H1 (cell line): ENCODE measurements around the gene SLC39A11. TPM values are rescaled to one million over a fixed set of nuclear protein-coding genes. Genes with fewer than 3 reads are reported as not detected.

Experiments
- CTCF ChIA-PET: fragments of 300-600 bp; sonication (Branson Sonifier 250); formaldehyde crosslinking; loops from one replicate; lab custom pipeline; 2021; ENCODE audit not compliant: partially characterized antibody; lab: Charles Lee
- POLR2A ChIA-PET: fragments of 300-600 bp; sonication (Branson Sonifier 250); formaldehyde crosslinking; loops from one replicate; lab custom pipeline; 2021; ENCODE audit warnings: inconsistent platforms; ENCODE audit not compliant: partially characterized antibody; lab: Charles Lee
- DNase-seq, 2 experiments: peaks; one replicate each; pipeline versions ENCODE4 v3.0.0 to v3.0.0-alpha.2; 2010 to 2022; ENCODE audit warnings: low spot score in 2 of 2, low read depth in 1 of 2, mixed read lengths in 1 of 2
- FAIRE-seq: peaks from 2 replicates; lab custom pipeline; 2011; peaks lifted over from hg19 to GRCh38; lab: Jason Lieb, UNC
- H2AFZ ChIP-seq: 2 replicates; pipeline ENCODE4 v1.8.1; 2012; ENCODE audit warnings: low read length, inconsistent platforms
- H2AK5ac ChIP-seq: 2 replicates; pipeline ENCODE4 v1.6.1; 2013; ENCODE audit warnings: low read depth, low read length
- H2BK120ac ChIP-seq: replicated peaks from 2 replicates; pipeline ENCODE3; 2013; ENCODE audit warnings: low read depth, low read length, inconsistent platforms
- H2BK12ac ChIP-seq: 2 replicates; pipeline ENCODE4 v1.6.1; 2013; ENCODE audit warnings: low read depth, low read length
- H2BK15ac ChIP-seq: 2 replicates; pipeline ENCODE4 v1.6.1; 2013; ENCODE audit warnings: low read length
- H2BK20ac ChIP-seq: 2 replicates; pipeline ENCODE4 v1.6.1; 2013; ENCODE audit warnings: low read length
- H2BK5ac ChIP-seq: 2 replicates; pipeline ENCODE4 v1.6.1; 2013; ENCODE audit warnings: low read depth, low read length
- H3K14ac ChIP-seq: 2 replicates; pipeline ENCODE4 v1.6.1; 2013; ENCODE audit warnings: inconsistent platforms; ENCODE audit not compliant: insufficient read length
- H3K18ac ChIP-seq: 2 replicates; pipeline ENCODE4 v1.6.1; 2013; ENCODE audit warnings: low read length; ENCODE audit errors: extremely low read depth
- H3K23ac ChIP-seq: 2 replicates; pipeline ENCODE4 v1.6.1; 2013; ENCODE audit warnings: inconsistent platforms; ENCODE audit not compliant: insufficient read length
- H3K23me2 ChIP-seq: 2 replicates; pipeline ENCODE4 v1.6.1; 2013; ENCODE audit warnings: low read depth, low read length
- H3K27ac ChIP-seq: 2 replicates; pipeline ENCODE4 v1.6.1; 2011; ENCODE audit warnings: low read depth, low read length, inconsistent platforms
- H3K27me3 ChIP-seq, 4 experiments: replicated peaks in 1 of 4; 1 replicate in 1 of 4; 2 replicates in 3 of 4; pipeline versions ENCODE4 v1.6.1 to v1.8.1; 2011 to 2013; ENCODE audit warnings: low read length in 3 of 4, mild to moderate bottlenecking in 3 of 4, inconsistent platforms in 2 of 4, mixed read lengths in 2 of 4, moderate library complexity in 1 of 4; ENCODE audit not compliant: control insufficient read depth in 3 of 4, insufficient read depth in 3 of 4; ENCODE audit errors: extremely low read depth in 1 of 4
- H3K36me3 ChIP-seq, 4 experiments: 2 replicates each; pipeline versions ENCODE4 v1.6.1 to v1.8.1; 2011 to 2013; ENCODE audit warnings: mild to moderate bottlenecking in 4 of 4, low read length in 3 of 4, moderate library complexity in 2 of 4, control low read depth in 1 of 4, inconsistent platforms in 1 of 4; ENCODE audit not compliant: insufficient read depth in 4 of 4, control insufficient read depth in 2 of 4
- H3K4ac ChIP-seq: replicated peaks from 2 replicates; pipeline ENCODE3; 2013; ENCODE audit warnings: low read length, low read depth, mixed read lengths, inconsistent platforms; ENCODE audit not compliant: insufficient read length
- H3K4me1 ChIP-seq, 4 experiments: replicated peaks in 1 of 4; 1 replicate in 1 of 4; 2 replicates in 3 of 4; pipeline versions ENCODE4 v1.6.1 to v1.8.1; 2011 to 2013; ENCODE audit warnings: low read length in 3 of 4, inconsistent platforms in 2 of 4, mixed read lengths in 1 of 4; ENCODE audit not compliant: insufficient read depth in 4 of 4, control insufficient read depth in 3 of 4
- H3K4me2 ChIP-seq, 2 experiments: 2 replicates each; pipeline versions ENCODE4 v1.6.1 to v1.8.1; 2011 to 2013; ENCODE audit warnings: low read depth in 2 of 2, low read length in 2 of 2, control low read depth in 1 of 2, inconsistent platforms in 1 of 2, mild to moderate bottlenecking in 1 of 2; ENCODE audit not compliant: insufficient read depth in 1 of 2
- H3K4me3 ChIP-seq, 4 experiments: fragments of 200-600, 300-600 bp in 1 of 4; sonication (generic), shearing (Covaris generic), sonication (Bioruptor Twin) in 1 of 4; 2 replicates each; pipeline versions ENCODE4 v1.5.1 to v1.8.1; 2011 to 2016; ENCODE audit warnings: low read length in 4 of 4, low read depth in 3 of 4, control low read depth in 2 of 4, inconsistent platforms in 2 of 4, mild to moderate bottlenecking in 2 of 4, mixed read lengths in 1 of 4, moderate library complexity in 1 of 4; ENCODE audit not compliant: insufficient read depth in 2 of 4; ENCODE audit errors: extremely low read depth in 1 of 4
- H3K56ac ChIP-seq: replicated peaks from 2 replicates; pipeline ENCODE3; 2013; ENCODE audit warnings: low read depth, mild to moderate bottlenecking, mixed read lengths, low read length, inconsistent platforms; ENCODE audit not compliant: insufficient read length
- H3K79me1 ChIP-seq: 2 replicates; pipeline ENCODE4 v1.6.1; 2013; ENCODE audit warnings: low read depth, low read length, control low read depth
- H3K79me2 ChIP-seq, 2 experiments: 2 replicates each; pipeline versions ENCODE4 v1.6.1 to v1.8.1; 2012 to 2013; ENCODE audit warnings: low read length in 2 of 2, mild to moderate bottlenecking in 2 of 2, inconsistent platforms in 1 of 2; ENCODE audit not compliant: insufficient read depth in 2 of 2, control insufficient read depth in 1 of 2
- H3K9ac ChIP-seq, 4 experiments: replicated peaks in 1 of 4; 1 replicate in 1 of 4; 2 replicates in 3 of 4; pipeline versions ENCODE4 v1.6.1 to v1.8.1; 2011 to 2013; ENCODE audit warnings: low read depth in 3 of 4, low read length in 3 of 4, control low read depth in 2 of 4, mild to moderate bottlenecking in 2 of 4, moderate library complexity in 2 of 4, inconsistent platforms in 1 of 4; ENCODE audit errors: extremely low read depth in 1 of 4
- H3K9me3 ChIP-seq, 2 experiments: 2 replicates each; pipeline versions ENCODE4 v1.6.1 to v1.8.1; 2012 to 2013; ENCODE audit warnings: mild to moderate bottlenecking in 2 of 2, moderate library complexity in 2 of 2, control low read depth in 1 of 2, inconsistent platforms in 1 of 2, low read depth in 1 of 2, low read length in 1 of 2, mixed read lengths in 1 of 2; ENCODE audit not compliant: insufficient read depth in 2 of 2
- H4K20me1 ChIP-seq, 2 experiments: replicated peaks in 1 of 2; 2 replicates each; pipeline versions ENCODE3 to v1.8.1; 2011 to 2013; ENCODE audit warnings: inconsistent platforms in 2 of 2, low read length in 2 of 2, mild to moderate bottlenecking in 1 of 2; ENCODE audit not compliant: insufficient read depth in 2 of 2, control insufficient read depth in 1 of 2
- H4K5ac ChIP-seq: 2 replicates; pipeline ENCODE4 v1.6.1; 2013; ENCODE audit warnings: low read length, low read depth, mixed read lengths, inconsistent platforms; ENCODE audit not compliant: insufficient read length
- H4K8ac ChIP-seq: 2 replicates; pipeline ENCODE4 v1.8.0; 2013; ENCODE audit warnings: mild to moderate bottlenecking, moderate library complexity, low read length, inconsistent platforms; ENCODE audit not compliant: insufficient read depth; ENCODE audit errors: extremely low read depth
- H4K91ac ChIP-seq: replicated peaks from 2 replicates; pipeline ENCODE3; 2013; ENCODE audit warnings: low read length, mixed read lengths, inconsistent platforms; ENCODE audit not compliant: insufficient read length
- CEBPB ChIP-seq: IDR thresholded peaks from 2 replicates; pipeline ENCODE4 v1.6.1; 2012; ENCODE audit warnings: low read depth, low read length
- CTBP2 ChIP-seq: IDR thresholded peaks from 2 replicates; pipeline ENCODE4 v1.7.0; 2011; ENCODE audit warnings: borderline replicate concordance, mild to moderate bottlenecking, moderate library complexity, mixed read lengths, low read length; ENCODE audit not compliant: insufficient read depth, insufficient read length
- CTCF ChIP-seq, 3 experiments: IDR thresholded peaks; 1 replicate in 2 of 3; 2 replicates in 1 of 3; pipeline versions ENCODE4 v1.5.1 to v1.6.1; 2011; ENCODE audit warnings: low read length in 3 of 3, mild to moderate bottlenecking in 3 of 3, inconsistent platforms in 2 of 3, low read depth in 1 of 3, moderate library complexity in 1 of 3; ENCODE audit not compliant: insufficient read depth in 1 of 3; ENCODE audit errors: control extremely low read depth in 1 of 3
- EGR1 ChIP-seq: IDR thresholded peaks from 2 replicates; pipeline ENCODE4 v1.6.1; 2011; ENCODE audit warnings: low read depth, low read length, borderline replicate concordance
- FOSL1 ChIP-seq: IDR thresholded peaks from 2 replicates; pipeline ENCODE4 v1.6.1; 2011; ENCODE audit warnings: mild to moderate bottlenecking, low read depth, low read length, moderate library complexity; ENCODE audit not compliant: insufficient read depth
- GTF2F1 ChIP-seq: IDR thresholded peaks from 2 replicates; pipeline ENCODE4 v1.6.1; 2012; ENCODE audit warnings: low read depth, low read length, improper control_type of control experiment, borderline replicate concordance
- KDM5A ChIP-seq: fragments of 200-600 bp; IDR thresholded peaks from 2 replicates; pipeline ENCODE4 v1.7.1; 2012; ENCODE audit warnings: mild to moderate bottlenecking, low read length, inconsistent platforms, mixed read lengths
- POU5F1 ChIP-seq: IDR thresholded peaks from 2 replicates; pipeline ENCODE4 v1.6.1; 2011; ENCODE audit warnings: low read depth, mild to moderate bottlenecking, low read length, moderate library complexity
- SP2 ChIP-seq: IDR thresholded peaks from 2 replicates; pipeline ENCODE4 v1.6.1; 2012; ENCODE audit warnings: mild to moderate bottlenecking, low read length, inconsistent platforms
- TCF12 ChIP-seq: IDR thresholded peaks from 2 replicates; pipeline ENCODE4 v1.6.1; 2011; ENCODE audit warnings: low read depth, mild to moderate bottlenecking, low read length
- USF2 ChIP-seq: IDR thresholded peaks from 2 replicates; pipeline ENCODE4 v1.6.1; 2011; ENCODE audit warnings: low read length, improper control_type of control experiment
- WGBS, 2 experiments: shearing (Covaris generic) in 1 of 2; methylation state at CpG; one replicate each; pipeline versions ENCODE4 v1.1.6 to v1.1.7; 2013 to 2015; ENCODE audit warnings: low lambda C conversion rate in 2 of 2, mixed read lengths in 2 of 2, inconsistent platforms in 1 of 2, low coverage in 1 of 2, missing lambda C conversion rate in 1 of 2; ENCODE audit not compliant: insufficient replicate concordance in 2 of 2, insufficient coverage in 1 of 2, insufficient read length in 1 of 2; ENCODE audit errors: extremely low coverage in 1 of 2, missing lambda C conversion rate in 1 of 2; 5-methylcytosine and 5-hydroxymethylcytosine counted together
- polyA plus RNA-seq, 7 experiments: library from polyadenylated mRNA; depleted of rRNA in 3 of 7; stranded (reverse) in 5 of 7; unstranded in 2 of 7; fragments of >200 nt in 5 of 7; fragments of 200-250 nt in 2 of 7; gene quantifications; 1 replicate in 5 of 7; 2 replicates in 1 of 7; 4 replicates in 1 of 7; pipeline versions ENCODE4 v1.2.1 to v1.2.3, GENCODE V29; 2011 to 2013; ENCODE audit warnings: missing spikeins in 2 of 7, mixed read lengths in 2 of 7
- total RNA-seq: library from RNA; stranded (reverse); fragmentation: NEBNext Ultra II Directional; extraction: Animal tissue kit (Norgen Biotek cat#: 25700); gene quantifications from 2 replicates; pipeline ENCODE4 v1.2.1, GENCODE V29; 2021

Gene SLC39A11
- total and polyA plus RNA-seq, 2 of the 8 experiments (the other 6 are each of a cell fraction or from before 2014, with no cell fraction given) = 12.2 to 19.6 TPM

GRCh38 chr17:72948115-72948514 lies 144.4 kb downstream of the SLC39A11 start:
- H3K4ac ChIP-seq = no peak overlapping the region
- H3K18ac ChIP-seq = no peak overlapping the region
- POLR2A ChIA-PET = interaction anchor here (0.6 kb wide), 1 partner anchor 9 kb away, joined by 3 read pairs; no protein-coding TSS in a partner anchor
- H3K27ac ChIP-seq = no peak overlapping the region
- no peaks in the 10 kb centered on the region for H3K27me3 ChIP-seq
- H3K79me1 ChIP-seq = no peaks in the 10 kb centered on the region
- no peak for TF ChIP-seq CEBPB
- TF ChIP-seq USF2 = no peak
- TF ChIP-seq GTF2F1 = no peak
- no peak for TF ChIP-seq EGR1
- TF ChIP-seq KDM5A = no peak
- no peak for TF ChIP-seq SP2
- no peak for TF ChIP-seq CTBP2
- no peak for TF ChIP-seq CTCF (IDR thresholded peaks at IDR 0.05; ENCODE audit: control extremely low read depth in 1 of 3, insufficient read depth in 1 of 3, low read depth in 1 of 3, low read length in 3 of 3)
- TF ChIP-seq TCF12 = no peak
- TF ChIP-seq FOSL1 = no peak
- TF ChIP-seq POU5F1 = no peak
- no peak overlapping the region for H2BK20ac ChIP-seq
- H3K14ac ChIP-seq = no peak overlapping the region
- FAIRE-seq (no peak), DNase-seq (no peak)
- no peak overlapping the region for H4K5ac ChIP-seq
- CTCF ChIA-PET = interaction anchor here (0.8 to 1.6 kb wide), 6 partner anchors 9 to 248 kb away, joined by 3 to 5 read pairs (median 3); no protein-coding TSS in a partner anchor
- H3K9ac ChIP-seq = no peak overlapping the region
- H3K36me3 ChIP-seq = no peaks in the 10 kb centered on the region
- H4K20me1 ChIP-seq = no peaks in the 10 kb centered on the region
- H2BK120ac ChIP-seq = no peak overlapping the region
- H2BK15ac ChIP-seq = no peak overlapping the region
- no peak overlapping the region for H3K4me2 ChIP-seq
- no peak overlapping the region for H3K4me3 ChIP-seq
- no peak overlapping the region for H2BK5ac ChIP-seq
- no peak overlapping the region for H3K56ac ChIP-seq
- peaks cover 2 to 12% (median 8%) of the 10 kb centered on the region in 4 experiments; a peak in 6 of 7 replicates for H3K4me1 ChIP-seq
- no peak overlapping the region for H4K8ac ChIP-seq
- H3K23ac ChIP-seq = no peak overlapping the region
- no peak overlapping the region for H4K91ac ChIP-seq
- no peaks in the 10 kb centered on the region; a peak in 1 of 4 replicates for H3K9me3 ChIP-seq
- no peak overlapping the region for H2BK12ac ChIP-seq
- no peak overlapping the region for H2AFZ ChIP-seq
- no peak overlapping the region for H2AK5ac ChIP-seq
- no peaks in the 10 kb centered on the region for H3K23me2 ChIP-seq
- no peaks in the 10 kb centered on the region for H3K79me2 ChIP-seq
- WGBS, 2 experiments = 97% methylated on average over 23 of the region's 23 CpGs; no CpG with 5 or more reads in 1 of the 2 experiments
